Motor neuron (in vitro differentiated cells): ENCODE data around the gene SNORC. TPM values are rescaled to one million over a fixed set of nuclear protein-coding genes. Genes with fewer than 3 reads are reported as not detected.
A peak's percentile ranks its signal among the peaks of the same experiment; 100 is the strongest.
"Not testable (repeated sequence)": the region's sequence is repeated elsewhere in the genome, so short reads cannot be mapped to it uniquely, and the experiment has no call there.

Experiments
- ATAC-seq, 8 experiments: fragments of 200-7000 bp; cut with Tn5 transposase; replicated peaks in 6 of 8; 2 replicates each; pipeline ENCODE4 v1.8.0; 2021; ENCODE audit warnings: mild to moderate bottlenecking in 8 of 8, moderate library complexity in 8 of 8
- H3K27ac ChIP-seq, 2 donors: fragments of 250-450 bp; sonication (Bioruptor Pico); 2 replicates each; pipeline ENCODE4 v1.9.0; 2021; ENCODE audit warnings: antibody characterized with exemption in 2 of 2, mild to moderate bottlenecking in 2 of 2, moderate library complexity in 1 of 2
- H3K4me1 ChIP-seq, 2 donors: fragments of 250-450 bp; sonication (Bioruptor Pico); replicated peaks in 1 of 2; 2 replicates each; pipeline ENCODE4 v1.6.1; 2021; ENCODE audit warnings: antibody characterized with exemption in 2 of 2, mild to moderate bottlenecking in 2 of 2, moderate library complexity in 1 of 2
- H3K4me3 ChIP-seq, 5 donors: fragments of 250-450 bp; sonication (Bioruptor Pico); 2 replicates each; pipeline ENCODE4 v1.9.0; 2021; ENCODE audit warnings: antibody characterized with exemption in 5 of 5, mild to moderate bottlenecking in 5 of 5, moderate library complexity in 4 of 5
- WGBS, 10 experiments: fragments of 450-650 bp; shearing (Covaris generic); methylation state at CpG; one replicate each; pipeline ENCODE4 v1.0.0; 2022; 5-methylcytosine and 5-hydroxymethylcytosine counted together
- in situ Hi-C, 9 experiments: fragments of 400-800 bp; cut with MboI; loops; one replicate each; pipeline ENCODE4 v1.15.0; 2021; ENCODE audit warnings: low sequenced_read_pairs in 9 of 9, low pct_unique_long_range_greater_than_20kb in 2 of 9; ENCODE audit not compliant: unreplicated experiment in 9 of 9
- total RNA-seq, 8 experiments: library from RNA; unstranded; fragments of 300-600 nt; gene quantifications; 2 replicates each; pipeline versions ENCODE4 v1.2.3 to v1.2.4, GENCODE V29; 2022

SNORC gene
- total RNA-seq, 8 experiments from 2014 or later: 1.4 to 3.7 (median 2.3) TPM

GRCh38 chr2:232896111-232896510 is 26.0 kb downstream of the SNORC start:
- Histone ChIP-seq H3K4me3 (no peak overlapping the region), H3K27ac (no peak overlapping the region), H3K4me1 (peaks cover 8 to 9% of the 10 kb centered on the region in 2 donors)
- in situ Hi-C loops: no loop called here
- ATAC-seq: no peak

- WGBS, 10 experiments: 60 to 100% (median 80%) methylated on average over 1 to 2 of the region's 9 CpGs; no CpG with 5 or more reads in 6 of the 10 experiments
- in situ Hi-C loops: no loop called here
- H3K27ac ChIP-seq: no peak overlapping the region
- H3K4me1 ChIP-seq: peaks cover 14% of the 10 kb centered on the region in 2 donors
- H3K4me3 ChIP-seq: no peak overlapping the region
- no peak for ATAC-seq
These were observed 26.9 kb downstream of the SNORC start for GRCh38 chr2:232896720-232897597.

- H3K4me1 ChIP-seq: peaks cover 18 to 19% of the 10 kb centered on the region in 2 donors
- no peak overlapping the region for H3K27ac ChIP-seq
- no peak for ATAC-seq
- no peak overlapping the region for H3K4me3 ChIP-seq
- in situ Hi-C loops: no loop called here
- 75 to 100% (median 90%) methylated on average over 1 to 11 of the region's 24 CpGs for WGBS, 10 experiments
These were observed 27.7 kb downstream of the SNORC start for GRCh38 chr2:232897598-232898408.

- H3K27ac ChIP-seq: no peak overlapping the region
- H3K4me3 ChIP-seq: no peak overlapping the region
- in situ Hi-C loops: no loop called here
- peaks cover 18 to 19% of the 10 kb centered on the region in 2 donors for H3K4me1 ChIP-seq
- ATAC-seq: peak in 4 of 8 experiments; percentile 11 to 98 (median 76)
- 33 to 87% (median 70%) methylated on average over 4 to 15 of the region's 18 CpGs; no CpG with 5 or more reads in 2 of the 10 experiments for WGBS, 10 experiments
These were observed 28.8 kb downstream of the SNORC start for GRCh38 chr2:232898592-232899543.

GRCh38 chr2:232900811-232901735 is 31.0 kb downstream of the SNORC start:
- Histone ChIP-seq H3K4me1 (peaks cover 18 to 19% of the 10 kb centered on the region in 2 donors), H3K27ac (peak overlapping the region; percentile 8 to 35), H3K4me3 (no peak overlapping the region)
- 20 to 85% (median 57%) methylated on average over 1 to 18 of the region's 43 CpGs; no CpG with 5 or more reads in 2 of the 10 experiments for WGBS, 10 experiments
- peak in 4 of 8 experiments; percentile 0 to 13 (median 5) for ATAC-seq
- in situ Hi-C loops: no loop called here

- in situ Hi-C loops: no loop called here
- Histone ChIP-seq H3K4me3 (no peak overlapping the region), H3K27ac (peak overlapping the region in 1 of 2 donors; percentile 35), H3K4me1 (peaks cover 19% of the 10 kb centered on the region in 2 donors)
- 10 to 80% (median 55%) methylated on average over 1 to 10 of the region's 28 CpGs; no CpG with 5 or more reads in 2 of the 10 experiments for WGBS, 10 experiments
- ATAC-seq: peak; percentile 25 to 96 (median 92)
These were observed 31.9 kb downstream of the SNORC start for GRCh38 chr2:232901736-232902578.

- in situ Hi-C loops: no loop called here
- WGBS, 10 experiments: 53 to 100% (median 85%) methylated on average over 1 to 8 of the region's 9 CpGs; no CpG with 5 or more reads in 2 of the 10 experiments
- Histone ChIP-seq H3K4me1 (peaks cover 19 to 29% of the 10 kb centered on the region in 2 donors), H3K4me3 (no peak overlapping the region), H3K27ac (no peak overlapping the region)
- no peak for ATAC-seq
These were observed 33.9 kb downstream of the SNORC start for GRCh38 chr2:232903989-232904388.

- in situ Hi-C loops, H3K4me3 ChIP-seq: not testable (repeated sequence)
- Histone ChIP-seq H3K27ac (peak overlapping the region in 1 of 2 donors; percentile 49), H3K4me1 (peaks cover 4 to 14% of the 10 kb centered on the region in 2 donors)
- 0 to 45% (median 14%) methylated on average over 2 to 8 of the region's 10 CpGs for WGBS, 10 experiments
- ATAC-seq: peak; percentile 64 to 93 (median 80)
These were observed 37.0 kb downstream of the SNORC start for GRCh38 chr2:232906867-232907717.

- peaks cover 0 to 11% of the 10 kb centered on the region in 2 donors for H3K4me1 ChIP-seq
- H3K4me3 ChIP-seq, H3K27ac ChIP-seq, in situ Hi-C loops, ATAC-seq: not testable (repeated sequence)
- 60 to 100% (median 92%) methylated on average over 4 to 8 of the region's 9 CpGs for WGBS, 10 experiments
These were observed 37.6 kb downstream of the SNORC start for GRCh38 chr2:232907718-232908085.

GRCh38 chr2:232908695-232909094 is 38.6 kb downstream of the SNORC start:
- in situ Hi-C loops: no loop called here

More at GRCh38 chr2:232908695-232909094, 38.6 kb downstream of the SNORC start:
- no peak overlapping the region for H3K27ac ChIP-seq
- H3K4me1 ChIP-seq: peaks cover 0 to 11% of the 10 kb centered on the region in 2 donors
- 68 to 100% (median 94%) methylated on average over 3 to 6 of the region's 6 CpGs for WGBS, 10 experiments
- ATAC-seq: no peak
- no peak overlapping the region for H3K4me3 ChIP-seq
